Large intestine (tissue), 3 donors: ENCODE measurements around the gene SLC4A1. TPM values are rescaled to one million over a fixed set of nuclear protein-coding genes. Genes with fewer than 3 reads are reported as not detected.
"Not testable (repeated sequence)": the region's sequence is repeated elsewhere in the genome, so short reads cannot be mapped to it uniquely, and the experiment has no call there.

Experiments used
- DNase-seq, 2 donors: peaks; one replicate each; pipeline versions ENCODE4 v3.0.0 to v3.0.0-alpha.2; 2013
- H3K27ac ChIP-seq: one replicate; pipeline ENCODE4 v1.5.1; 2013; ENCODE audit warnings: low read length
- H3K27me3 ChIP-seq: 2 replicates; pipeline ENCODE4 v1.6.1; 2013; ENCODE audit warnings: low read length; ENCODE audit not compliant: control insufficient read depth, insufficient read depth
- H3K36me3 ChIP-seq: 2 replicates; pipeline ENCODE4 v1.6.1; 2013; ENCODE audit warnings: low read length; ENCODE audit not compliant: control insufficient read depth, insufficient read depth
- H3K4me1 ChIP-seq: one replicate; pipeline ENCODE4 v1.6.1; 2013; ENCODE audit warnings: low read length; ENCODE audit not compliant: control insufficient read depth, insufficient read depth
- H3K4me3 ChIP-seq: one replicate; pipeline ENCODE4 v1.5.1; 2013; ENCODE audit warnings: low read length
- H3K9me3 ChIP-seq: one replicate; pipeline ENCODE4 v1.6.1; 2013; ENCODE audit warnings: mild to moderate bottlenecking, low read depth, low read length, moderate library complexity; ENCODE audit not compliant: control insufficient read depth
- WGBS: methylation state at CpG from one replicate; pipeline ENCODE4 v1.1.5; 2013; ENCODE audit warnings: low lambda C conversion rate; ENCODE audit not compliant: insufficient coverage; 5-methylcytosine and 5-hydroxymethylcytosine counted together
- polyA plus RNA-seq: library from polyadenylated mRNA; unstranded; fragments of 120-200 nt; gene quantifications from one replicate; pipeline ENCODE4 v1.2.1, GENCODE V29; 2013

SLC4A1 gene
- polyA plus RNA-seq, 1 donor, result 8.7 TPM

DNA sequence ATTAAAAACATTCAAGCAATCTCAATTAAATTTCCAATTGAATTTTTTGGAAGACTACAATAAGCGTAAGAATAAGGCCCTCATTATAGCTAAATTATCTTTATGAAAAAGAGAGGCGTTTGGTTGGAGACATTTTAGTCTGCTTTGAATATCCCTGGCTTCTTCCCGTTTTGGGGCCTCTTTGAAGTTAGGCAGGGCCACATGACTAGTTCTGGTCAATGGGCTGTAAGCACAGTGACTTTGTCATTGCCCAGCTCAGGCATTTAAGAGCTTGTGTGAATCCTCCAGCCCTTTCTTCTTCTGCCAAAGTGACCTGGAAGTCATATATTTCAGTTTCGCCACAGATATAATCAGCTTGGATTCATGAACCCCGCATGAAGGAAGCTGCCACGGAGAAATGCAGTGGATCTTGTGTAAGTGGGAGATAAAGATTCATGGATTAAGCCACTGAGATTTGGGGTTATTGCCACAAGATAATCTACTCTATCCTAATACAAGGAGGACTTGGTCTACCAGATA, 26.8 kb downstream of the SLC4A1 start:
- no peaks in the 10 kb centered on the region for H3K36me3 ChIP-seq
- no peak overlapping the region for H3K4me3 ChIP-seq
- no peak overlapping the region for H3K27ac ChIP-seq
- H3K9me3 ChIP-seq, result no peaks in the 10 kb centered on the region
- no peak for DNase-seq
- H3K4me1 ChIP-seq, result peaks cover 2% of the 10 kb centered on the region
- H3K27me3 ChIP-seq, result peaks cover 5% of the 10 kb centered on the region
- 100% methylated on average over 1 of the region's 6 CpGs for WGBS

DNA sequence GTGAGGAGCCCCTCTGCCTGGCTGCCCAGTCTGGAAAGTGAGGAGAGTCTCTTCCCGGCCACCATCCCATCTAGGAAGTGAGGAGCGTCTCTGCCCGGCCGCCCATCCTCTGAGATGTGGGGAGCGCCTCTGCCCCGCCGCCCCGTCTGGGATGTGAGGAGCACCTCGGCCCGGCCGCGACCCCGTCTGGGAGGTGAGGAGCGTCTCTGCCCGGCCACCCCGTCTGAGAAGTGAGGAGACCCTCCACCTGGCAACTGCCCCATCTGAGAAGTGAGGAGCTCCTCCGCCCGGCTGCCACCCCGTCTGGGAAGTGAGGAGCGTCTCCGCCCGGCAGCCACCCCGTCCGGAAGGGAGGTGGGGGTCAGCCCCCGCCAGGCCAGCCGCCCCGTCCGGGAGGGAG, 30.0 kb downstream of the SLC4A1 start:
- not testable (repeated sequence) for H3K36me3 ChIP-seq, H3K4me3 ChIP-seq, DNase-seq, H3K27ac ChIP-seq, H3K9me3 ChIP-seq, H3K4me1 ChIP-seq, H3K27me3 ChIP-seq
- no CpG with 5 or more reads among the region's 28 CpGs for WGBS

DNA sequence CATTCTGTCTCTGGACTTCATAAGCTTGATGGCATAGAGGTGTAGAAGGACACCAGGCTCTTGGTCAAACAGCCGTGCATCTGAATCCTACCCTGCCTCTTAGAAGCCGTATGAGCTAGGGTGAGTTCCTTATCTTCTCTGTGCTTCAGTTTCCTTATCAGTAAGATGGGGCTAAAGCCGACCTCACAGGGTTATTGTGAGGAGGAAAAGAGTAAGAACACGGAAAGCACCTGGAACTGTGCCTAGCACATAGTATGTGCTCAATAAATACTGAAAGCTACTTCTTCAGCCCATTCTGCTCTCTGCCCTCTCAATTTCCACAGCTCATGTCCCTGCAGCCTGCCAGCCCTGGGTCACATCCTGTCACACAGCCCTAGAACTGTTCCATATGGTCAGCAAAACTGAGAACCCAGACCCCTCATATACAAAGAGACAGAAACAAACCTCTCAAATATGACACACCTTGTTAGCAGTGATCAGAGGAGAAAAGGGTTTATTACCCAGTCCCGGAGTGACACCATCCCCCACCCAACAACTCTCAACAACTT, 31.4 kb downstream of the SLC4A1 start:
- Histone ChIP-seq H3K9me3 (no peaks in the 10 kb centered on the region), H3K36me3 (no peaks in the 10 kb centered on the region), H3K27me3 (peaks cover 5% of the 10 kb centered on the region), H3K4me3 (no peak overlapping the region), H3K27ac (no peak overlapping the region), H3K4me1 (no peaks in the 10 kb centered on the region)
- no peak for DNase-seq
- WGBS, result no CpG with 5 or more reads among the region's 5 CpGs

DNA sequence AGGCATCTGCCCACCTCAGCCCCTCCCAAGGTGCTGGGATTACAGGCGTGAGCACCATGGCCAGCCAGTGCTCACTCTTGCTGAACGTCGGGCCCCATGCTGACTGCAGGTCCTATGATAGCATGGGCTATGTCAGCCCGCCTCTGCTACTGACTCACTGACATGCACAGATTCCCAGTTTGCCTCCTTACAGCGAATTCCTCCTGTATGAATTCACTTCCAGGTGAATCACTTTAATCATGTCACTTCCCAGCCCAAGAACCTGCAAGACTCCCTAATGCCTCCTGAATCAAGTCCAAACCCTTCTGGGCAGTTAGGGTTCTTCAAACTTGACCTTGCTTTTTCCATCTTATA, 32.4 kb downstream of the SLC4A1 start:
- no peaks in the 10 kb centered on the region for H3K36me3 ChIP-seq
- no peaks in the 10 kb centered on the region for H3K9me3 ChIP-seq
- peaks cover 5% of the 10 kb centered on the region for H3K27me3 ChIP-seq
- no peaks in the 10 kb centered on the region for H3K4me1 ChIP-seq
- no peak overlapping the region for H3K27ac ChIP-seq
- no peak for DNase-seq
- no CpG with 5 or more reads among the region's 5 CpGs for WGBS
- H3K4me3 ChIP-seq, result no peak overlapping the region

DNA sequence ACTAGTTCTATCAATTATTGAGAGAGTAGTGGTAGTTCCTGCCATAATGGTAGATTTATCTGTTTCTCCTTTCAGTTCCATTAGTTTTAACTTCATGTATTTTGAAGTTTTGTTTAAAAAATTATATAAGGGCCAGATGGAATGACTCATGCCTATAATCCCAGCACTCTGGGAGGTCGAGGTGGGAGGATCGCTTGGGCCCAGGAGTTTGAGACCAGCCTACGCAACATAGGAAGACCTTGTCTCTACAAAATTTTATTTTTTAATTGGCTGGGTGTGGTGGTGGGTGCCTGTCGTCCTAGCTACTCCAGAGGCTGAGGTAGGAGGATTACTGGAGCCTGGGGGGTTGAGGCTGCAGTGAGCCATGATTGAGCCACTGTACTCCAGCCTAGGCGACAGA, 34.4 kb downstream of the SLC4A1 start:
- Histone ChIP-seq H3K9me3 (no peaks in the 10 kb centered on the region), H3K27me3 (peaks cover 5% of the 10 kb centered on the region), H3K4me1 (no peaks in the 10 kb centered on the region), H3K4me3 (no peak overlapping the region), H3K27ac (no peak overlapping the region), H3K36me3 (no peaks in the 10 kb centered on the region)
- WGBS, result no CpG with 5 or more reads among the region's 5 CpGs
- no peak for DNase-seq

DNA sequence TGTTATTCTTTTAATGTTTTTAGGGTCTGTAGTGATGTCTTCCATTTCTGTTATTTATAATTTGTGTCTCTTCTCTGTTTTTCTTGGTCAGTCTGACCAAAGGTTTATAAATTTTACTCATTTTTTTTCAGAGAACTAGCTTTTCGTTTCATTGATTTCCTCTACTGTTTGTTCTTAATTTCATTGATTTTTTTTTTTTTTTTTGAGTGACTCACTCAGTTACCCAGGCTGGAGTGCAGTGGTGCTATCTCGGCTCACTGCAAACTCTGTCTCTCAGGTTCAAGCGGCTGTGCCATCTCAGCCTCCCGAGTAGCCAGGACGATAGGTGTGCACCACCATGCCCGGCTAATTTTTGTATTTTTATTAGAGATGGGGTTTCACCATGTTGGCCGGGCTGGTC, 35.9 kb downstream of the SLC4A1 start:
- Histone ChIP-seq H3K9me3 (no peaks in the 10 kb centered on the region), H3K27ac (no peak overlapping the region), H3K27me3 (peaks cover 5% of the 10 kb centered on the region), H3K4me1 (no peaks in the 10 kb centered on the region), H3K36me3 (no peaks in the 10 kb centered on the region), H3K4me3 (no peak overlapping the region)
- no peak for DNase-seq
- WGBS, result 57% methylated on average over 1 of the region's 7 CpGs

DNA sequence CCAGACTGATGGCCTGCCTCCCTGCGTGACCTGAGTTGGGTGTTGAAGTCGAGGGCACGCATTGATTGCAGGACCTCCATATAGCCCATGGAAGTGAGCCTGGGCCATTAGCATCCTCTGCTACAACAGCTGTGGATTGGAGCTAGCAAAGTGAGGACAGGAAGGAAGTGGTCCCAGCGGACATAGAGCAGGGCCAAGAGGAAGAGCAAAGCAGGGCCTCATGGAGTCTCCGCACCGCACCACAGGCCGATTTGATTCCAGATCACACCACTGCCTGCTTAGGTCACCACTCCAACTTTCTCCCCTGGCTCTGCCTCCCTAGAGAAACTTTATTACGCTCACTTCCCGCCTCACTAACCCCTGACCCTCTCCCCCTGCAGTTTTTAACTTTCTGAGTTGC, 37.8 kb downstream of the SLC4A1 start:
- Histone ChIP-seq H3K4me3 (no peak overlapping the region), H3K9me3 (no peaks in the 10 kb centered on the region), H3K27me3 (no peaks in the 10 kb centered on the region), H3K4me1 (no peaks in the 10 kb centered on the region), H3K36me3 (no peaks in the 10 kb centered on the region), H3K27ac (no peak overlapping the region)
- DNase-seq, result peak in 1 of 2 donors; percentile 1
- WGBS, result 80% methylated on average over 2 of the region's 9 CpGs

DNA sequence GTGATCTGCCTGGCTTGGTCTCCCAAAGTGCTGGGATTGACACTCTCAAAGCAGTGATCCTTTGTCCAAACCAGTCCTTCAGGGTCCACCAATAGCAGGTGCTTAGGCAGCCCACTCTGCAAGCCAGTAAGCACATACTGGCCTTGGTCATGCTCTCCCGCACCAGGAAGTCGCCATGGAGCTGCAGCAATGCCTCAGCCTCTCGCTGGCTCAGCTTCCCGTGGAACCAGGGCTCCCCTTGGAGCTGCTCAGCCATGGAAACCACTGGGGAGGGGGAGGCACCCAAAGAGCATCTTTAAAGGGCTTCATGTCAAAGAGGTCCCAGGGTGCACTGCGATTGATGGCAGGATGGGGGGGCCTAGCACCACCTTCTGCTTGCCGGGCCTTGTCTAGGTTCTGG, 38.8 kb downstream of the SLC4A1 start:
- H3K27me3 ChIP-seq, result no peaks in the 10 kb centered on the region
- H3K9me3 ChIP-seq, result no peaks in the 10 kb centered on the region
- H3K36me3 ChIP-seq, result no peaks in the 10 kb centered on the region
- peak in 1 of 2 donors; percentile 1 for DNase-seq
- WGBS, result no CpG with 5 or more reads among the region's 6 CpGs
- H3K4me1 ChIP-seq, result no peaks in the 10 kb centered on the region
- no peak overlapping the region for H3K4me3 ChIP-seq
- H3K27ac ChIP-seq, result no peak overlapping the region

DNA sequence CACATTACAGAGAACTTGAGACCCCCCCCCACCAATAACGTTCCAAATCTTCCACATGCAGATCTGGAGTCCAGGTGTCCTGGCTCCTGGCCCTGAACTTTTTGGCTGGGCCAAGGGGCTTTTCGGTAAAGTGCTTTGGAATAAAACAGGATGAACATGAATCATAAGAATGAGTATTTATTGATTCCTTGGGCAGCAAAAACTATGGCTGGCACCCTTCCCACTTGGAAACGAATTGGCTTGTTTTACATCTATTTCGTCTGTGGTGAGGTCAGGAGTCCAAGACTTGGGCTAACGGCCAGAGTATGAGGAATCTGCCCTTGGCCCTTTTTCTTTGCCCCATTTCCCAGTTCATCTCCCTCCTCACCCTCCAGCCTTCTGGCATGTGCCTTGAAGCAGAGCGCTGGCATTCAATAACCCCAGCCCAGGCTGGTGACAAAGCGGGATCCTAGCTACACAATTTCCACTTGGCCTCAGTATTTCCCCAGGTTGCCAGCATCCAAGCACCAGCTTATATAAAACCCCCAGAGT, 44.3 kb downstream of the SLC4A1 start:
- Histone ChIP-seq H3K4me3 (no peak overlapping the region), H3K27me3 (no peaks in the 10 kb centered on the region), H3K27ac (no peak overlapping the region), H3K36me3 (no peaks in the 10 kb centered on the region), H3K4me1 (peaks cover 8% of the 10 kb centered on the region), H3K9me3 (peaks cover 2% of the 10 kb centered on the region)
- no CpG with 5 or more reads among the region's 7 CpGs for WGBS
- peak in 1 of 2 donors; percentile 2 for DNase-seq

DNA sequence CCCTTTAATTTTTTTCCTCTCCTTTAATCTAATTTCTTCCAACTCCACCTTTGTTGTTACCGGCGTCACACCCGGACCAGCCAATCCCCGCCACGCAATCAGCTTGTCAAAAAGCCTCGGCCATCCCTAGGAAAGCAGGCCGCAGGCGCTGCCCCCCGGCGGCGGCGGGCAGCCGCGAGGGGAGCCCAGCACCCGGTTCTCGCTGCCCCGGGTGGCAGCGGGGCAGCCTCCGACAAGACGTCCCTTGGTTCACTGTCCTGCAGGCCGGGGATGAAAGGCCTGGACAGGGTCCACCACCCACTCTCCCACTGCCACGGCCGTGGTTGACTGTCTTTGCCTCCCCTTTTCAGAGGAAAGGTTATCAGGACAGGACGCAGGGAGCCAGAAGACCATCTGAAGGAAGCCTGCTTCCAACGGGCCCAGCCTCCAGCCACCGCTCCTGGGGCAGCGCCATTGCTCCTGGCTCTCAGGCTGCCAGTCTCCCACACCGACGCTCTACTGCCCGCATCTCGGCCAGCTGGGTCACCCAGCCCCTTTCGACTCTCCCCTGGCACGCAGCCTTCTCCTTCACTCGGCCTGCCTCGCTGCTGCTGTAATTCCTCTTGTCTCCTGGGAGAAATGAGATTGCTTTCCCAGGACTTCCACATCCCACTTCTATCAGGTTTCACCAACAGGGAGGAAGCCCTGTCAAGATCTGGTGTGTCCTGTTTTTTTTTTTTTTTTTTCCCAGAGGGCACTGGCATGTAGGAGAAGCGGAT, 45.6 kb downstream of the SLC4A1 start:
- Histone ChIP-seq H3K4me1 (peaks cover 17% of the 10 kb centered on the region), H3K36me3 (no peaks in the 10 kb centered on the region), H3K9me3 (peaks cover 2% of the 10 kb centered on the region), H3K4me3 (peak overlapping the region; percentile 97), H3K27me3 (no peaks in the 10 kb centered on the region), H3K27ac (peak overlapping the region; percentile 95)
- WGBS, result 0% methylated on average over 3 of the region's 36 CpGs
- peak; percentile 45 to 71 for DNase-seq

DNA sequence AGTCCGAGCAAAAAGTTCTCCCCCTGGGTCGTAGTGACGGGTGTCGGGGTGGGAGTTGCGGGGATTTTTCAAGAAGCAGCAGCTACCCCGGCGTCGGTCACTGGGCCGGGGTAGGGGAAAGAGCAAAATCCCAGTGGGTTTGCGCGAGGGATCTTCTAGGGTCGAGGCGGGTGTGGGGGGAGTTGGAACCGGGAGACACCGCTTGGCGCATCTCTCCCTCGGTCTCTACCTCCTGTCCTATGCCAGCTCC, 46.1 kb downstream of the SLC4A1 start:
- H3K36me3 ChIP-seq, result peaks cover 3% of the 10 kb centered on the region
- H3K9me3 ChIP-seq, result peaks cover 2% of the 10 kb centered on the region
- DNase-seq, result no peak
- 0% methylated on average over 3 of the region's 17 CpGs for WGBS
- H3K4me3 ChIP-seq, result peak overlapping the region; percentile 97
- peak overlapping the region; percentile 95 for H3K27ac ChIP-seq
- peaks cover 18% of the 10 kb centered on the region for H3K4me1 ChIP-seq
- no peaks in the 10 kb centered on the region for H3K27me3 ChIP-seq
